HepG2 (cell line): ENCODE results near the gene SSPN. TPM values are rescaled to one million over a fixed set of nuclear protein-coding genes. Genes with fewer than 3 reads are reported as not detected.

Experiments
- ATAC-seq: fragments of 200-7000 bp; cut with Tn5 transposase; 3 replicates; pipeline ENCODE4 v1.9.1; 2020; ENCODE audit warnings: mild to moderate bottlenecking, moderate library complexity
- BruUV-seq: library from RNA; stranded (reverse); fragments of 400-500 nt; replicated peaks from 2 replicates; lab custom pipeline; 2021; lab: Mats Ljungman, UMichigan
- CTCF ChIA-PET: fragments of 300-600 bp; formaldehyde crosslinking; extraction: SDS; loops from one replicate; lab custom pipeline; 2021; ENCODE audit warnings: low total read pairs, inconsistent platforms, low intra/inter-chr PET ratio; lab: Yijun Ruan, JAX
- POLR2A ChIA-PET: fragments of 350-600 bp; sonication (Branson Sonifier 250); formaldehyde crosslinking; loops from one replicate; lab custom pipeline; 2020; ENCODE audit warnings: antibody characterized with exemption, inconsistent platforms; lab: Yijun Ruan, JAX
- DNase-seq: peaks from one replicate; pipeline ENCODE4 v3.0.0-alpha.2; 2015; ENCODE audit warnings: low spot score
- FAIRE-seq: peaks from 3 replicates; lab custom pipeline; 2011; peaks lifted over from hg19 to GRCh38; lab: Jason Lieb, UNC
- H2AFZ ChIP-seq: one replicate; pipeline ENCODE4 v1.6.1; 2011; ENCODE audit warnings: low read length, inconsistent platforms
- H3K27ac ChIP-seq: fragments of 300-600 bp; 3 replicates; pipeline ENCODE4 v1.8.0; 2011; ENCODE audit warnings: mixed run types, mild to moderate bottlenecking, mixed read lengths, low read length, inconsistent platforms; ENCODE audit not compliant: insufficient read depth; ENCODE audit errors: extremely low read length
- H3K27me3 ChIP-seq, 2 experiments: fragments of 200-600 bp in 1 of 2; 2 replicates in 1 of 2; 3 replicates in 1 of 2; pipeline versions ENCODE4 v1.6.0 to v1.8.0; 2011; ENCODE audit warnings: low read length in 2 of 2, mild to moderate bottlenecking in 2 of 2, moderate library complexity in 2 of 2, inconsistent platforms in 1 of 2; ENCODE audit not compliant: insufficient read depth in 2 of 2, control insufficient read depth in 1 of 2
- H3K36me3 ChIP-seq, 2 experiments: fragments of 200-600 bp in 1 of 2; replicated peaks in 1 of 2; 2 replicates in 1 of 2; 3 replicates in 1 of 2; pipeline versions ENCODE4 v1.5.1 to v1.8.0; 2011; ENCODE audit warnings: low read length in 2 of 2, inconsistent platforms in 1 of 2; ENCODE audit not compliant: insufficient read depth in 2 of 2, control insufficient read depth in 1 of 2
- H3K4me1 ChIP-seq: 2 replicates; pipeline ENCODE4 v1.5.1; 2012; ENCODE audit warnings: low read length, inconsistent platforms; ENCODE audit not compliant: insufficient read depth
- H3K4me2 ChIP-seq: 2 replicates; pipeline ENCODE4 v1.6.0; 2011; ENCODE audit warnings: low read depth, low read length, inconsistent platforms
- H3K4me3 ChIP-seq, 3 experiments: fragments of 200-600 bp in 1 of 3; sonication (generic), shearing (Covaris generic) in 1 of 3; replicated peaks in 1 of 3; 2 replicates each; pipeline ENCODE4 v1.5.1; 2011 to 2016; ENCODE audit warnings: low read length in 3 of 3, inconsistent platforms in 2 of 3, low read depth in 2 of 3, mild to moderate bottlenecking in 2 of 3, control low read depth in 1 of 3, mixed read lengths in 1 of 3; ENCODE audit not compliant: insufficient read depth in 1 of 3
- H3K79me2 ChIP-seq: one replicate; pipeline ENCODE4 v1.6.1; 2011; ENCODE audit warnings: low read length, inconsistent platforms; ENCODE audit not compliant: insufficient read depth
- H3K9ac ChIP-seq: 2 replicates; pipeline ENCODE4 v1.6.0; 2011; ENCODE audit warnings: mild to moderate bottlenecking, low read depth, low read length, inconsistent platforms; ENCODE audit not compliant: insufficient read depth
- H3K9me3 ChIP-seq: 2 replicates; pipeline ENCODE4 v1.5.1; 2012; ENCODE audit warnings: mild to moderate bottlenecking, low read length
- H4K20me1 ChIP-seq: 2 replicates; pipeline ENCODE4 v1.6.0; 2011; ENCODE audit warnings: inconsistent platforms, mild to moderate bottlenecking, low read length, moderate library complexity; ENCODE audit not compliant: insufficient read depth
- EZH2 ChIP-seq: conservative IDR thresholded peaks from 2 replicates; pipeline ENCODE4 v1.6.1; 2012; ENCODE audit warnings: mild to moderate bottlenecking, low read depth, low read length, moderate library complexity
- MXI1 ChIP-seq: IDR thresholded peaks from 3 replicates; pipeline ENCODE4 v1.6.1; 2012; ENCODE audit warnings: low read depth, low read length, inconsistent platforms, borderline replicate concordance
- ZBTB21 ChIP-seq: sonication (generic); formaldehyde crosslinking; IDR thresholded peaks from 2 replicates; pipeline ENCODE4 v1.4.0; 2020; ENCODE audit warnings: missing genetic modification reagents
- ZNF337 ChIP-seq: sonication (generic); formaldehyde crosslinking; IDR thresholded peaks from 2 replicates; pipeline ENCODE4 v1.5.1; 2020; ENCODE audit warnings: missing genetic modification reagents, low read depth, mild to moderate bottlenecking, borderline replicate concordance
- ZNF776 ChIP-seq: sonication (generic); formaldehyde crosslinking; IDR thresholded peaks from 2 replicates; pipeline ENCODE4 v1.4.0; 2020; ENCODE audit warnings: mild to moderate bottlenecking, missing genetic modification reagents
- ZNF83 ChIP-seq: sonication (generic); formaldehyde crosslinking; IDR thresholded peaks from 2 replicates; pipeline ENCODE4 v1.4.0; 2020; ENCODE audit warnings: missing genetic modification reagents, mild to moderate bottlenecking, borderline replicate concordance
- WGBS: methylation state at CpG from one replicate; pipeline ENCODE4 v1.1.6; 2017; ENCODE audit warnings: low lambda C conversion rate; 5-methylcytosine and 5-hydroxymethylcytosine counted together
- in situ Hi-C: cut with HindIII; loops from 2 replicates; pipeline ENCODE4 v1.10.0; 2017; ENCODE audit warnings: low pct_unique_long_range_greater_than_20kb; ENCODE audit not compliant: extremely low pct_ligation_motif_present
- intact Hi-C: fragments of 100-400 bp; cut with micrococcal nuclease; formaldehyde crosslinking; loops from one replicate; pipeline ENCODE4 v1.10.0; 2022; ENCODE audit not compliant: unreplicated experiment
- polyA plus RNA-seq, 8 experiments: library from polyadenylated mRNA; depleted of rRNA in 3 of 8; stranded (reverse) in 7 of 8; unstranded in 1 of 8; fragments of >200 nt; fragmentation: Illumina TruSeq in 4 of 8; extraction: Trizol in 4 of 8; gene quantifications; 2 replicates each; pipeline versions ENCODE4 v1.2.1 to v1.2.3, GENCODE V29; 2011 to 2016; ENCODE audit warnings: low read depth in 4 of 8, missing spikeins in 1 of 8, mixed read lengths in 1 of 8; ENCODE audit not compliant: insufficient read depth in 1 of 8
- total RNA-seq, 5 experiments: library from RNA; depleted of rRNA; stranded (reverse); fragments of >200 nt; fragmentation: Illumina TruSeq; extraction: Trizol; gene quantifications; 2 replicates each; pipeline ENCODE4 v1.2.3, GENCODE V29; 2016; ENCODE audit warnings: low read depth in 1 of 5
- TF ChIP-seq, protein P1 (sequence below): sonication (generic); formaldehyde crosslinking; IDR thresholded peaks from 2 replicates; pipeline ENCODE4 v1.4.0; 2020; ENCODE audit warnings: missing genetic modification reagents
- TF ChIP-seq, protein P2 (sequence below): IDR thresholded peaks from 2 replicates; pipeline ENCODE4 v1.6.1; 2012; ENCODE audit warnings: low read length, improper control_type of control experiment

The SSPN gene
- total and polyA plus RNA-seq, 2 of the 13 experiments (the other 11 are each of a cell fraction or from before 2014, with no cell fraction given) = not detected

DNA sequence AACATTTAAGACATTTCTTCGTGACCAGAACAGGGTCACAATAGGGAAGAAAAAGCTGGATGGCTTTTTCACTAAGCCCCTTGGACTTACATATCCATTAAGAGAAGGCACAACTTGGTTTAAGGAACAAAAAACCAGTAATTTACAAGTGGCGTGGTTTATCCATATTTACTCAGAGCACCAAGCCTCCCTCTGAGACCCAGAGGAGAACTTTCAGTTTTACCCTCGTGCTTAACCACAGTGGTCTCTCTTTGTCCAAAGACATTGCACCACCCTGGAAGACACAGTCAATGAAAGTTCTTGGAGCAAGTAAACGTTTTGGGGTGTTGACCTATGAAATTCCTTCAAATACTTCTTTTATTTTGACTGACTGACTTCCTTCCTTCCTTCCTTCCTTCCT, 52.5 kb downstream of the SSPN start:
- DNase-seq (no peak), FAIRE-seq (no peak), ATAC-seq (no peak)
- H2AFZ ChIP-seq = no peak overlapping the region
- H4K20me1 ChIP-seq = no peaks in the 10 kb centered on the region
- 11% methylated on average over 4 of the region's 4 CpGs for WGBS
- H3K79me2 ChIP-seq = no peaks in the 10 kb centered on the region
- H3K36me3 ChIP-seq = no peaks in the 10 kb centered on the region
- POLR2A ChIA-PET = no interaction called here
- H3K4me2 ChIP-seq = no peak overlapping the region
- no peak overlapping the region for H3K27ac ChIP-seq
- in situ Hi-C loops = no loop called here
- no peaks in the 10 kb centered on the region for H3K27me3 ChIP-seq
- H3K9ac ChIP-seq = no peak overlapping the region
- no peak overlapping the region for H3K4me3 ChIP-seq
- CTCF ChIA-PET = no interaction called here
- H3K9me3 ChIP-seq = peaks cover 6% of the 10 kb centered on the region; the same call in 1 of the 2 replicates
- H3K4me1 ChIP-seq = no peaks in the 10 kb centered on the region
- TF ChIP-seq ZBTB21 (CRISPR knock-in tag) (no peak), ZNF83 (CRISPR knock-in tag) (no peak), ZNF337 (no peak), EZH2 (no peak), ZNF776 (CRISPR knock-in tag) (no peak), MXI1 (no peak)
- TF ChIP-seq, protein P1, sequence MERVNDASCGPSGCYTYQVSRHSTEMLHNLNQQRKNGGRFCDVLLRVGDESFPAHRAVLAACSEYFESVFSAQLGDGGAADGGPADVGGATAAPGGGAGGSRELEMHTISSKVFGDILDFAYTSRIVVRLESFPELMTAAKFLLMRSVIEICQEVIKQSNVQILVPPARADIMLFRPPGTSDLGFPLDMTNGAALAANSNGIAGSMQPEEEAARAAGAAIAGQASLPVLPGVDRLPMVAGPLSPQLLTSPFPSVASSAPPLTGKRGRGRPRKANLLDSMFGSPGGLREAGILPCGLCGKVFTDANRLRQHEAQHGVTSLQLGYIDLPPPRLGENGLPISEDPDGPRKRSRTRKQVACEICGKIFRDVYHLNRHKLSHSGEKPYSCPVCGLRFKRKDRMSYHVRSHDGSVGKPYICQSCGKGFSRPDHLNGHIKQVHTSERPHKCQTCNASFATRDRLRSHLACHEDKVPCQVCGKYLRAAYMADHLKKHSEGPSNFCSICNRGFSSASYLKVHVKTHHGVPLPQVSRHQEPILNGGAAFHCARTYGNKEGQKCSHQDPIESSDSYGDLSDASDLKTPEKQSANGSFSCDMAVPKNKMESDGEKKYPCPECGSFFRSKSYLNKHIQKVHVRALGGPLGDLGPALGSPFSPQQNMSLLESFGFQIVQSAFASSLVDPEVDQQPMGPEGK (CRISPR knock-in tag) = no peak
- TF ChIP-seq, protein P2, sequence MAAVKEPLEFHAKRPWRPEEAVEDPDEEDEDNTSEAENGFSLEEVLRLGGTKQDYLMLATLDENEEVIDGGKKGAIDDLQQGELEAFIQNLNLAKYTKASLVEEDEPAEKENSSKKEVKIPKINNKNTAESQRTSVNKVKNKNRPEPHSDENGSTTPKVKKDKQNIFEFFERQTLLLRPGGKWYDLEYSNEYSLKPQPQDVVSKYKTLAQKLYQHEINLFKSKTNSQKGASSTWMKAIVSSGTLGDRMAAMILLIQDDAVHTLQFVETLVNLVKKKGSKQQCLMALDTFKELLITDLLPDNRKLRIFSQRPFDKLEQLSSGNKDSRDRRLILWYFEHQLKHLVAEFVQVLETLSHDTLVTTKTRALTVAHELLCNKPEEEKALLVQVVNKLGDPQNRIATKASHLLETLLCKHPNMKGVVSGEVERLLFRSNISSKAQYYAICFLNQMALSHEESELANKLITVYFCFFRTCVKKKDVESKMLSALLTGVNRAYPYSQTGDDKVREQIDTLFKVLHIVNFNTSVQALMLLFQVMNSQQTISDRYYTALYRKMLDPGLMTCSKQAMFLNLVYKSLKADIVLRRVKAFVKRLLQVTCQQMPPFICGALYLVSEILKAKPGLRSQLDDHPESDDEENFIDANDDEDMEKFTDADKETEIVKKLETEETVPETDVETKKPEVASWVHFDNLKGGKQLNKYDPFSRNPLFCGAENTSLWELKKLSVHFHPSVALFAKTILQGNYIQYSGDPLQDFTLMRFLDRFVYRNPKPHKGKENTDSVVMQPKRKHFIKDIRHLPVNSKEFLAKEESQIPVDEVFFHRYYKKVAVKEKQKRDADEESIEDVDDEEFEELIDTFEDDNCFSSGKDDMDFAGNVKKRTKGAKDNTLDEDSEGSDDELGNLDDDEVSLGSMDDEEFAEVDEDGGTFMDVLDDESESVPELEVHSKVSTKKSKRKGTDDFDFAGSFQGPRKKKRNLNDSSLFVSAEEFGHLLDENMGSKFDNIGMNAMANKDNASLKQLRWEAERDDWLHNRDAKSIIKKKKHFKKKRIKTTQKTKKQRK = no peak
- intact Hi-C loops = no loop called here
- BruUV-seq = no TSS peak
